ENCODE measurements around the gene ZBTB20.

DNA sequence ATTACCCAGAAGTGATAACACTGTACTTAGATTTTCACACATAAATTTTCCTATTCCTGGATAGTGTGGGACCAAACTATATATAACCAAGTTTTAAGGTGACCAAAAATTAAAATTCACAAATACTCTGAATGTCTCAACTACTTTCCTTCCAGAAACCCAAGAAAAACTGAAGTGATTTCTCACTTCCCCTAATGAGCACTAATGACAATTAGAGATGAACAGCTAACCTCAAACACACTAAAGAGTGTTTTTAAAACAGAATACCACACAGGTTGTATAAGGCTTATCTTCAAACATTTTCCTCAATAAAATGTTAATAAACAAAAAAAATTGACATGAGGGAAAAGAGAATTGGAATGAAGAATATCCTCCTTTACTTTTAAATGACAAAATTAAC, 188.2 kb downstream of the ZBTB20 start:
- TF ChIP-seq ZC3H10 (CRISPR knock-in tag; IDR thresholded peaks at IDR 0.05) = no peak
- TF ChIP-seq GLIS3 (CRISPR knock-in tag; IDR thresholded peaks at IDR 0.05) = no peak
- TF ChIP-seq, protein P1, sequence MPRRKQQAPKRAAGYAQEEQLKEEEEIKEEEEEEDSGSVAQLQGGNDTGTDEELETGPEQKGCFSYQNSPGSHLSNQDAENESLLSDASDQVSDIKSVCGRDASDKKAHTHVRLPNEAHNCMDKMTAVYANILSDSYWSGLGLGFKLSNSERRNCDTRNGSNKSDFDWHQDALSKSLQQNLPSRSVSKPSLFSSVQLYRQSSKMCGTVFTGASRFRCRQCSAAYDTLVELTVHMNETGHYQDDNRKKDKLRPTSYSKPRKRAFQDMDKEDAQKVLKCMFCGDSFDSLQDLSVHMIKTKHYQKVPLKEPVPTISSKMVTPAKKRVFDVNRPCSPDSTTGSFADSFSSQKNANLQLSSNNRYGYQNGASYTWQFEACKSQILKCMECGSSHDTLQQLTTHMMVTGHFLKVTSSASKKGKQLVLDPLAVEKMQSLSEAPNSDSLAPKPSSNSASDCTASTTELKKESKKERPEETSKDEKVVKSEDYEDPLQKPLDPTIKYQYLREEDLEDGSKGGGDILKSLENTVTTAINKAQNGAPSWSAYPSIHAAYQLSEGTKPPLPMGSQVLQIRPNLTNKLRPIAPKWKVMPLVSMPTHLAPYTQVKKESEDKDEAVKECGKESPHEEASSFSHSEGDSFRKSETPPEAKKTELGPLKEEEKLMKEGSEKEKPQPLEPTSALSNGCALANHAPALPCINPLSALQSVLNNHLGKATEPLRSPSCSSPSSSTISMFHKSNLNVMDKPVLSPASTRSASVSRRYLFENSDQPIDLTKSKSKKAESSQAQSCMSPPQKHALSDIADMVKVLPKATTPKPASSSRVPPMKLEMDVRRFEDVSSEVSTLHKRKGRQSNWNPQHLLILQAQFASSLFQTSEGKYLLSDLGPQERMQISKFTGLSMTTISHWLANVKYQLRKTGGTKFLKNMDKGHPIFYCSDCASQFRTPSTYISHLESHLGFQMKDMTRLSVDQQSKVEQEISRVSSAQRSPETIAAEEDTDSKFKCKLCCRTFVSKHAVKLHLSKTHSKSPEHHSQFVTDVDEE (CRISPR knock-in tag; IDR thresholded peaks at IDR 0.05) = no peak
- no peak for TF ChIP-seq ZFP30 (CRISPR knock-in tag; IDR thresholded peaks at IDR 0.05)
- TF ChIP-seq BACH2 (CRISPR knock-in tag; IDR thresholded peaks at IDR 0.05; ENCODE audit: borderline replicate concordance) = no peak
- no peak for TF ChIP-seq ZFP3 (CRISPR knock-in tag; IDR thresholded peaks at IDR 0.05)
- no peak for TF ChIP-seq TOX (CRISPR knock-in tag; IDR thresholded peaks at IDR 0.05; ENCODE audit: borderline replicate concordance)

Data from SK-N-SH treated with all-trans-retinoic acid at 6 μM for 48 hours (cell line).